Measurements from ENCODE around the gene GARNL3. TPM values are rescaled to one million over a fixed set of nuclear protein-coding genes. Genes with fewer than 3 reads are reported as not detected.

The GARNL3 gene
- total RNA-seq, 1 experiment from 2014 or later: 2.8 TPM

DNA sequence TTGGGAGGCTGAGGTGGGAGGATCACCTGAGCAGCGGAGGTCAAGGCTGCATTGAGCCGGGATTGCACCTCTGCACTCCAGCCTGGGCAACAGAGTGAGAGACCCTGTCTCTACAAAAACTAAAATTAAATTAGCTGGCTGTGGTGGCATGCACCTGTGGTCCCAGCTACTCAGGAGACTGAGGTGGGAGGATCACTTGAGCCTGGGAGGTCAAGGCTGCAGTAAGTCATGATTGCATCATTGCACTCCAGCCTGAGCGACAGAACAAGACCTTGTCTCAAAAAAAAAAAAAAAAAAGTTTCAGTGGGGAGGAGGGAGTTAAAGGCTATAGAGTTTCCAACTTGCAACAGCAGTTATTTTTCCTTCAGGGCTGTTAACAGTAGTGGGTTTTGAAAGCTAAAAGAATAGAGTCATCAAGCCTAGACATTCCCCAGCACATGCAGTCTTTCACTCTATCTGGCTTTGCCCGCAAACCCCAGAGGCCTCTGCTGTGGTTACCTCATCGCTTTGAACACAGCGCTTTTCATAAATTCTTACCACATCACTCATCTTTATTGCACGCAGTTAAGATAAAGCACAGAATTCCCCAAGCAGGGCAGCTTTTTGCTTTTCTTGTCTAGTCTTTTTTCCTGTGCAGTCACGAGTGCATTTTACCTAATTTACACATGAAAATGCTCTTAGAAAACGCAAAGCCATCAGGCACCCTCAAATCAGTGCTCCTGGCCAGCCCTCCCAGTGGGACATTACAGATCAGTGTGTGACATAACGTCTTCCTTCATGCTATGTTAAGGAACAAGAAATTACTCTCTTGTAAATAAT is 123.7 kb downstream of the GARNL3 start:
- TF ChIP-seq CTCF (IDR thresholded peaks at IDR 0.05; ENCODE audit: unreplicated experiment): no peak
- Mint-ChIP-seq H3K9me3 (ENCODE audit: low read depth, unreplicated experiment) (no peaks in the 10 kb centered on the region), H3K36me3 (ENCODE audit: insufficient read depth, unreplicated experiment) (no peaks in the 10 kb centered on the region), H3K4me3 (ENCODE audit: low read depth, unreplicated experiment) (peak overlapping the region; percentile 17), H3K4me1 (ENCODE audit: low read depth, unreplicated experiment) (peaks cover 30% of the 10 kb centered on the region), H3K27me3 (ENCODE audit: unreplicated experiment) (peaks cover 37% of the 10 kb centered on the region), H3K27ac (ENCODE audit: unreplicated experiment) (peak overlapping the region; percentile 77)
- no TSS peak for BruUV-seq (replicated peaks)
- intact Hi-C loops (cut with micrococcal nuclease; ENCODE audit: unreplicated experiment): no loop called here
- CTCF ChIA-PET: interaction anchor here (0.6 to 1.2 kb wide), 4 partner anchors 9 to 174 kb away, joined by 3 to 4 read pairs (median 4); partner anchors contain the start of gene SLC2A8
- DNase-seq: peak; percentile 64

GRCh38 chr9:127388856-127389238 is 124.3 kb downstream of the GARNL3 start:
- Mint-ChIP-seq H3K9me3 (ENCODE audit: low read depth, unreplicated experiment) (no peaks in the 10 kb centered on the region), H3K4me3 (ENCODE audit: low read depth, unreplicated experiment) (peak overlapping the region; percentile 17), H3K27ac (ENCODE audit: unreplicated experiment) (peak overlapping the region; percentile 77), H3K27me3 (ENCODE audit: unreplicated experiment) (peaks cover 31% of the 10 kb centered on the region), H3K36me3 (ENCODE audit: insufficient read depth, unreplicated experiment) (no peaks in the 10 kb centered on the region), H3K4me1 (ENCODE audit: low read depth, unreplicated experiment) (peaks cover 30% of the 10 kb centered on the region)
- CTCF ChIA-PET: interaction anchor here (0.6 to 1.2 kb wide), 4 partner anchors 80 to 610 kb away, joined by 3 to 9 read pairs (median 4); no protein-coding TSS in a partner anchor
- no peak for DNase-seq
- intact Hi-C loops (cut with micrococcal nuclease; ENCODE audit: unreplicated experiment): no loop called here
- no TSS peak for BruUV-seq (replicated peaks)
- no peak for TF ChIP-seq CTCF (IDR thresholded peaks at IDR 0.05; ENCODE audit: unreplicated experiment)

GRCh38 chr9:127389381-127390247 is 125.0 kb downstream of the GARNL3 start:
- TF ChIP-seq CTCF (IDR thresholded peaks at IDR 0.05; ENCODE audit: unreplicated experiment): no peak
- CTCF ChIA-PET: interaction anchor here (0.6 kb wide), 1 partner anchor 610 kb away, joined by 9 read pairs; no protein-coding TSS in a partner anchor
- peaks cover 24% of the 10 kb centered on the region for H3K27me3 Mint-ChIP-seq (ENCODE audit: unreplicated experiment)
- H3K4me3 Mint-ChIP-seq (ENCODE audit: low read depth, unreplicated experiment): no peak overlapping the region
- no peak for DNase-seq
- H3K27ac Mint-ChIP-seq (ENCODE audit: unreplicated experiment): peak overlapping the region; percentile 77
- BruUV-seq (replicated peaks): no TSS peak
- no peaks in the 10 kb centered on the region for H3K9me3 Mint-ChIP-seq (ENCODE audit: low read depth, unreplicated experiment)
- peaks cover 23% of the 10 kb centered on the region for H3K4me1 Mint-ChIP-seq (ENCODE audit: low read depth, unreplicated experiment)
- H3K36me3 Mint-ChIP-seq (ENCODE audit: insufficient read depth, unreplicated experiment): no peaks in the 10 kb centered on the region
- intact Hi-C loops (cut with micrococcal nuclease; ENCODE audit: unreplicated experiment): no loop called here

DNA sequence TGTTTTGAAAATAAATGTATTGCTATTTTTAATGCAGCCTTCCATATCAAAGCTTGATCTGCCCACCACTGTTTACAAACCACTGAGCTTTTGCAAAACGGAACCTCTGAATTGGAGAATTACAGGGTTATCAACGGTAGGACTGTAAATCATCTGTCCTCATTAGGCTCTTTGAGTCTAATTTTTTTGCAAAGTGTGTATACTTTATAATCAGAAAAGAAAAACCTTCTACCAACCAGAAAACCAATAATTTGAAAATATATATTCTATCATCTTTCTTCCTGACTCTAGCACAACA is 125.6 kb downstream of the GARNL3 start:
- peaks cover 21% of the 10 kb centered on the region for H3K27me3 Mint-ChIP-seq (ENCODE audit: unreplicated experiment)
- CTCF ChIA-PET: no interaction called here
- no peak for TF ChIP-seq CTCF (IDR thresholded peaks at IDR 0.05; ENCODE audit: unreplicated experiment)
- DNase-seq: no peak
- H3K27ac Mint-ChIP-seq (ENCODE audit: unreplicated experiment): no peak overlapping the region
- no peaks in the 10 kb centered on the region for H3K36me3 Mint-ChIP-seq (ENCODE audit: insufficient read depth, unreplicated experiment)
- intact Hi-C loops (cut with micrococcal nuclease; ENCODE audit: unreplicated experiment): no loop called here
- H3K4me3 Mint-ChIP-seq (ENCODE audit: low read depth, unreplicated experiment): no peak overlapping the region
- H3K4me1 Mint-ChIP-seq (ENCODE audit: low read depth, unreplicated experiment): peaks cover 22% of the 10 kb centered on the region
- BruUV-seq (replicated peaks): no TSS peak
- no peaks in the 10 kb centered on the region for H3K9me3 Mint-ChIP-seq (ENCODE audit: low read depth, unreplicated experiment)
